HepG2 (cell line): ENCODE measurements around the gene KCNH6. TPM values are rescaled to one million over a fixed set of nuclear protein-coding genes. Genes with fewer than 3 reads are reported as not detected.

ENCODE experiments used
- ATAC-seq: fragments of 200-7000 bp; cut with Tn5 transposase; 3 replicates; pipeline ENCODE4 v1.9.1; 2020; ENCODE audit warnings: mild to moderate bottlenecking, moderate library complexity
- BruUV-seq: library from RNA; stranded (reverse); fragments of 400-500 nt; replicated peaks from 2 replicates; lab custom pipeline; 2021; lab: Mats Ljungman, UMichigan
- CTCF ChIA-PET: fragments of 300-600 bp; formaldehyde crosslinking; extraction: SDS; loops from one replicate; lab custom pipeline; 2021; ENCODE audit warnings: low total read pairs, inconsistent platforms, low intra/inter-chr PET ratio; lab: Yijun Ruan, JAX
- POLR2A ChIA-PET: fragments of 350-600 bp; sonication (Branson Sonifier 250); formaldehyde crosslinking; loops from one replicate; lab custom pipeline; 2020; ENCODE audit warnings: antibody characterized with exemption, inconsistent platforms; lab: Yijun Ruan, JAX
- DNase-seq: peaks from one replicate; pipeline ENCODE4 v3.0.0-alpha.2; 2015; ENCODE audit warnings: low spot score
- FAIRE-seq: peaks from 3 replicates; lab custom pipeline; 2011; peaks lifted over from hg19 to GRCh38; lab: Jason Lieb, UNC
- H2AFZ ChIP-seq: one replicate; pipeline ENCODE4 v1.6.1; 2011; ENCODE audit warnings: low read length, inconsistent platforms
- H3K27ac ChIP-seq: fragments of 300-600 bp; 3 replicates; pipeline ENCODE4 v1.8.0; 2011; ENCODE audit warnings: mixed run types, mild to moderate bottlenecking, mixed read lengths, low read length, inconsistent platforms; ENCODE audit not compliant: insufficient read depth; ENCODE audit errors: extremely low read length
- H3K27me3 ChIP-seq, 2 experiments: fragments of 200-600 bp in 1 of 2; 2 replicates in 1 of 2; 3 replicates in 1 of 2; pipeline versions ENCODE4 v1.6.0 to v1.8.0; 2011; ENCODE audit warnings: low read length in 2 of 2, mild to moderate bottlenecking in 2 of 2, moderate library complexity in 2 of 2, inconsistent platforms in 1 of 2; ENCODE audit not compliant: insufficient read depth in 2 of 2, control insufficient read depth in 1 of 2
- H3K36me3 ChIP-seq, 2 experiments: fragments of 200-600 bp in 1 of 2; replicated peaks in 1 of 2; 2 replicates in 1 of 2; 3 replicates in 1 of 2; pipeline versions ENCODE4 v1.5.1 to v1.8.0; 2011; ENCODE audit warnings: low read length in 2 of 2, inconsistent platforms in 1 of 2; ENCODE audit not compliant: insufficient read depth in 2 of 2, control insufficient read depth in 1 of 2
- H3K4me1 ChIP-seq: 2 replicates; pipeline ENCODE4 v1.5.1; 2012; ENCODE audit warnings: low read length, inconsistent platforms; ENCODE audit not compliant: insufficient read depth
- H3K4me2 ChIP-seq: 2 replicates; pipeline ENCODE4 v1.6.0; 2011; ENCODE audit warnings: low read depth, low read length, inconsistent platforms
- H3K4me3 ChIP-seq, 3 experiments: fragments of 200-600 bp in 1 of 3; sonication (generic), shearing (Covaris generic) in 1 of 3; replicated peaks in 1 of 3; 2 replicates each; pipeline ENCODE4 v1.5.1; 2011 to 2016; ENCODE audit warnings: low read length in 3 of 3, inconsistent platforms in 2 of 3, low read depth in 2 of 3, mild to moderate bottlenecking in 2 of 3, control low read depth in 1 of 3, mixed read lengths in 1 of 3; ENCODE audit not compliant: insufficient read depth in 1 of 3
- H3K79me2 ChIP-seq: one replicate; pipeline ENCODE4 v1.6.1; 2011; ENCODE audit warnings: low read length, inconsistent platforms; ENCODE audit not compliant: insufficient read depth
- H3K9ac ChIP-seq: 2 replicates; pipeline ENCODE4 v1.6.0; 2011; ENCODE audit warnings: mild to moderate bottlenecking, low read depth, low read length, inconsistent platforms; ENCODE audit not compliant: insufficient read depth
- H3K9me3 ChIP-seq: 2 replicates; pipeline ENCODE4 v1.5.1; 2012; ENCODE audit warnings: mild to moderate bottlenecking, low read length
- H4K20me1 ChIP-seq: 2 replicates; pipeline ENCODE4 v1.6.0; 2011; ENCODE audit warnings: inconsistent platforms, mild to moderate bottlenecking, low read length, moderate library complexity; ENCODE audit not compliant: insufficient read depth
- HOXA3 ChIP-seq: sonication (generic); formaldehyde crosslinking; IDR thresholded peaks from 2 replicates; pipeline ENCODE4 v1.5.0; 2020; ENCODE audit warnings: missing genetic modification reagents
- RFX5 ChIP-seq: IDR thresholded peaks from 2 replicates; pipeline ENCODE4 v1.6.1; 2011; ENCODE audit warnings: low read depth, low read length, improper control_type of control experiment
- SOX5 ChIP-seq: IDR thresholded peaks from 2 replicates; pipeline ENCODE4 v1.6.1; 2016; ENCODE audit warnings: borderline replicate concordance
- U2AF1 ChIP-seq: fragments of 200-400 bp; formaldehyde crosslinking; optimal IDR thresholded peaks from 2 replicates; pipeline ENCODE3; 2017; ENCODE audit warnings: mild to moderate bottlenecking, low read depth, low read length
- ZBTB20 ChIP-seq: sonication (generic); formaldehyde crosslinking; IDR thresholded peaks from 2 replicates; pipeline ENCODE4 v1.8.1; 2023; ENCODE audit warnings: missing genetic modification reagents, low read depth, mild to moderate bottlenecking, borderline replicate concordance
- ZNF263 ChIP-seq: sonication (generic); formaldehyde crosslinking; IDR thresholded peaks from 2 replicates; pipeline ENCODE4 v1.4.0; 2020; ENCODE audit warnings: missing genetic modification reagents
- WGBS: methylation state at CpG from one replicate; pipeline ENCODE4 v1.1.6; 2017; ENCODE audit warnings: low lambda C conversion rate; 5-methylcytosine and 5-hydroxymethylcytosine counted together
- in situ Hi-C: cut with HindIII; loops from 2 replicates; pipeline ENCODE4 v1.10.0; 2017; ENCODE audit warnings: low pct_unique_long_range_greater_than_20kb; ENCODE audit not compliant: extremely low pct_ligation_motif_present
- intact Hi-C: fragments of 100-400 bp; cut with micrococcal nuclease; formaldehyde crosslinking; loops from one replicate; pipeline ENCODE4 v1.10.0; 2022; ENCODE audit not compliant: unreplicated experiment
- polyA plus RNA-seq, 8 experiments: library from polyadenylated mRNA; depleted of rRNA in 3 of 8; stranded (reverse) in 7 of 8; unstranded in 1 of 8; fragments of >200 nt; fragmentation: Illumina TruSeq in 4 of 8; extraction: Trizol in 4 of 8; gene quantifications; 2 replicates each; pipeline versions ENCODE4 v1.2.1 to v1.2.3, GENCODE V29; 2011 to 2016; ENCODE audit warnings: low read depth in 4 of 8, missing spikeins in 1 of 8, mixed read lengths in 1 of 8; ENCODE audit not compliant: insufficient read depth in 1 of 8
- total RNA-seq, 5 experiments: library from RNA; depleted of rRNA; stranded (reverse); fragments of >200 nt; fragmentation: Illumina TruSeq; extraction: Trizol; gene quantifications; 2 replicates each; pipeline ENCODE4 v1.2.3, GENCODE V29; 2016; ENCODE audit warnings: low read depth in 1 of 5
- TF ChIP-seq, protein P1 (sequence below): sonication (generic); formaldehyde crosslinking; IDR thresholded peaks from 2 replicates; pipeline ENCODE4 v1.8.0; 2022; ENCODE audit warnings: missing genetic modification reagents, mild to moderate bottlenecking, inconsistent platforms, borderline replicate concordance
- TF ChIP-seq, protein P2 (sequence below), 2 experiments: sonication (generic) in 1 of 2; formaldehyde crosslinking in 1 of 2; IDR thresholded peaks; 2 replicates each; pipeline versions ENCODE4 v1.6.1 to v1.9.0; 2014 to 2022; ENCODE audit warnings: antibody characterized with exemption in 1 of 2, borderline replicate concordance in 1 of 2, inconsistent platforms in 1 of 2, low read depth in 1 of 2, missing genetic modification reagents in 1 of 2

Gene KCNH6
- total and polyA plus RNA-seq, 2 of the 13 experiments (the other 11 are each of a cell fraction or from before 2014, with no cell fraction given) = 0.05 to 0.18 TPM

DNA sequence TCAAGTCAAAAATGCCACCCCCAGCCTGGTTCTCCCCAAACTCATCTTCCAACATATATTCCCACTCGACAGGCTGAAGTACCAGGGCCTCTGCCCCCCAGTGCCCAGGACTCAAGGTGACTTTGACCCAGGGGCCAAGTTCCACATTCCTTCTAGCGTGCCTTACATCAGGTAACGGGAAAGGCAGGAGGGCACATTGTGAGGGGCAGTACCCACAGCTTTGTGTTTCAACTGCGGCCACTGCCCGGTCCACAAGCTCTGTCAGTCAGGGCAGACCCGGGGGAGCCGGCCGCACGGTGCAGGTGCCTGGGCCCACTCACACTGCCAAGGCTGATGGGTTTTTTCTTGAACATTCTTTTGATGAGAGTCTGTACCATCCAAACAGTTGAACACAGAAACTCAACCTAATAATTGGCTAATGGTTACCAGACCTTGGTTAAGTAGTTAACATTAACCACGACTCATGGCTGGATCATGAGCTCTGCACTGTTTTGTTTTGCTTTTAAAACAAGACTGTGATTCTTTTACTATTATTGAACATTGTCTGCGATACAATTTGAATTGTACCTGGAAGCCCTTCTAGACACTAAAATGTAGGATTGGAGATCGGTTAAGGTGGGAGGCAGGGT, 28.7 kb upstream of the KCNH6 start (continued):
- TF ChIP-seq, protein P1, sequence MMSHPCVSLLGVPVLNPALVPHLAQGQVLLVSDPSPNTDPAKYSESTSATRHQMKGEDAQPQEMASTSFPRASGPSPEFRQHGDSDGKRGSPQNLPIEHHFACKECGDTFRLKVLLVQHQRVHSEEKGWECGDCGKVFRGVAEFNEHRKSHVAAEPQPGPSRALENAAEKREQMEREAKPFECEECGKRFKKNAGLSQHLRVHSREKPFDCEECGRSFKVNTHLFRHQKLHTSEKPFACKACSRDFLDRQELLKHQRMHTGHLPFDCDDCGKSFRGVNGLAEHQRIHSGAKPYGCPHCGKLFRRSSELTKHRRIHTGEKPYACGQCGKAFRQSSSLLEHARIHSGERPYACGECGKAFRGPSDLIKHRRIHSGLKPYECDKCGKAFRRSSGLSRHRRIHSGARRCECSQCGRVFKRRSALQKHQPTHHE = no peak
- TF ChIP-seq, protein P2, sequence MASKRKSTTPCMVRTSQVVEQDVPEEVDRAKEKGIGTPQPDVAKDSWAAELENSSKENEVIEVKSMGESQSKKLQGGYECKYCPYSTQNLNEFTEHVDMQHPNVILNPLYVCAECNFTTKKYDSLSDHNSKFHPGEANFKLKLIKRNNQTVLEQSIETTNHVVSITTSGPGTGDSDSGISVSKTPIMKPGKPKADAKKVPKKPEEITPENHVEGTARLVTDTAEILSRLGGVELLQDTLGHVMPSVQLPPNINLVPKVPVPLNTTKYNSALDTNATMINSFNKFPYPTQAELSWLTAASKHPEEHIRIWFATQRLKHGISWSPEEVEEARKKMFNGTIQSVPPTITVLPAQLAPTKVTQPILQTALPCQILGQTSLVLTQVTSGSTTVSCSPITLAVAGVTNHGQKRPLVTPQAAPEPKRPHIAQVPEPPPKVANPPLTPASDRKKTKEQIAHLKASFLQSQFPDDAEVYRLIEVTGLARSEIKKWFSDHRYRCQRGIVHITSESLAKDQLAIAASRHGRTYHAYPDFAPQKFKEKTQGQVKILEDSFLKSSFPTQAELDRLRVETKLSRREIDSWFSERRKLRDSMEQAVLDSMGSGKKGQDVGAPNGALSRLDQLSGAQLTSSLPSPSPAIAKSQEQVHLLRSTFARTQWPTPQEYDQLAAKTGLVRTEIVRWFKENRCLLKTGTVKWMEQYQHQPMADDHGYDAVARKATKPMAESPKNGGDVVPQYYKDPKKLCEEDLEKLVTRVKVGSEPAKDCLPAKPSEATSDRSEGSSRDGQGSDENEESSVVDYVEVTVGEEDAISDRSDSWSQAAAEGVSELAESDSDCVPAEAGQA (IDR thresholded peaks at IDR 0.05; ENCODE audit: low read depth) = no peak
- TF ChIP-seq, protein P2 (CRISPR knock-in tag; IDR thresholded peaks at IDR 0.05; ENCODE audit: borderline replicate concordance) = no peak
- no peak for TF ChIP-seq U2AF1

DNA sequence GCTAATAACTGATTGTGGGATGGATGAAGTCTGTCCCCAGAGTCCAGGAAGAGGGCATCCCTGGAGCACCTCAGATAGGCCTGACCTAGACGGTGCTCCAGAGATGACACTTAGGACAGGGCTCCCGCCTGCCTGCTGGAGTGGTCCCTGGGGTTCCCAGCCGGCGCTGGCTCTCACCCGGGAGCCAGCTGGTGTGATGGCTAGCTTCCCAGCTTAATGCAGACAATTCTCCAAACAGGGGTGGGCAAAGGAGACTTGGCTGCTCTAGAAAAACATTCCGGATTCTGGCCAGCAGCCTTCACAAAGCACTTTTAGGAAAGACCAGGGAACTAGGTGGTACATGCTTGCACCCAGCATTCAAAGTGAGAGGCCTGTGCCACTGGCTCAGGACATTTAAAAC, 27.7 kb upstream of the KCNH6 start:
- TF ChIP-seq RFX5 = no peak
- TF ChIP-seq SOX5 (CRISPR knock-in tag) = no peak
- TF ChIP-seq ZNF263 = peak; percentile 47; the same call in 1 of the 2 replicates
- TF ChIP-seq HOXA3 = no peak
- no peak for TF ChIP-seq ZBTB20 (CRISPR knock-in tag)
- H3K4me3 ChIP-seq = no peak overlapping the region
- H3K4me1 ChIP-seq = peaks cover 31% of the 10 kb centered on the region
- no peak overlapping the region for H3K9ac ChIP-seq
- no peak overlapping the region for H3K4me2 ChIP-seq
- H3K27me3 ChIP-seq = peaks cover 8 to 57% of the 10 kb centered on the region in 2 experiments; a peak in 4 of 5 replicates
- 36% methylated on average over 6 of the region's 6 CpGs for WGBS
- CTCF ChIA-PET = no interaction called here
- no peaks in the 10 kb centered on the region for H3K79me2 ChIP-seq
- H3K27ac ChIP-seq = no peak overlapping the region
- intact Hi-C loops = no loop called here
- no peak overlapping the region for H2AFZ ChIP-seq
- no TSS peak for BruUV-seq
- H3K9me3 ChIP-seq = no peaks in the 10 kb centered on the region
- DNase-seq (no peak), FAIRE-seq (no peak), ATAC-seq (no peak)
- POLR2A ChIA-PET = interaction anchor here (0.6 kb wide), 1 partner anchor 17 kb away, joined by 3 read pairs; no protein-coding TSS in a partner anchor
- no peaks in the 10 kb centered on the region for H4K20me1 ChIP-seq
- H3K36me3 ChIP-seq = no peaks in the 10 kb centered on the region
- in situ Hi-C loops = no loop called here
